ENCODE data around the gene MACROD2. TPM values are rescaled to one million over a fixed set of nuclear protein-coding genes. Genes with fewer than 3 reads are reported as not detected.

MACROD2 gene
- total RNA-seq, 1 experiment from 2014 or later: 3.7 TPM

- Histone ChIP-seq H3K9me2 (ENCODE audit: insufficient read depth) (no peaks in the 10 kb centered on the region), H3K27me3 (ENCODE audit: insufficient read depth, low read length) (no peaks in the 10 kb centered on the region), H2AFZ (ENCODE audit: low read depth, low read length, poor library complexity, severe bottlenecking) (no peak overlapping the region), H3K9ac (ENCODE audit: low read length) (no peak overlapping the region), H3K79me2 (ENCODE audit: insufficient read depth, low read length) (no peaks in the 10 kb centered on the region), H3K4me2 (ENCODE audit: low read length) (no peak overlapping the region), H3K4me3 (replicated peaks in 1 of 2; ENCODE audit: low read depth in 1 of 2, low read length in 2 of 2) (no peak overlapping the region), H3K27ac (ENCODE audit: low read depth, low read length) (no peak overlapping the region), H4K20me1 (ENCODE audit: insufficient read depth) (no peaks in the 10 kb centered on the region), H3K4me1 (ENCODE audit: control insufficient read depth in 1 of 2, insufficient read depth in 2 of 2, low read length in 2 of 2) (no peaks in the 10 kb centered on the region), H3K9me3 (ENCODE audit: control insufficient read depth in 1 of 2, insufficient read depth in 1 of 2, low read depth in 1 of 2, low read length in 2 of 2) (no peaks in the 10 kb centered on the region), H3K36me3 (ENCODE audit: control insufficient read depth in 1 of 2, insufficient read depth in 2 of 2, low read length in 2 of 2) (no peaks in the 10 kb centered on the region)
- intact Hi-C loops (cut with micrococcal nuclease): no loop called here
- no TSS peak for BruUV-seq (replicated peaks)
- no peak for TF ChIP-seq FOSL1 (IDR thresholded peaks at IDR 0.05; ENCODE audit: low read depth)
- TF ChIP-seq EZH2phosphoT487 (IDR thresholded peaks at IDR 0.05; ENCODE audit: borderline replicate concordance): no peak
- TF ChIP-seq REST (IDR thresholded peaks at IDR 0.05; ENCODE audit: low read depth): no peak
- no peak for TF ChIP-seq SIN3A (IDR thresholded peaks at IDR 0.05; ENCODE audit: low read depth)
- no peak for TF ChIP-seq SRF (IDR thresholded peaks at IDR 0.05; ENCODE audit: low read depth)
- no peak for TF ChIP-seq TCF7L2 (IDR thresholded peaks at IDR 0.05; ENCODE audit: borderline replicate concordance, extremely low read depth, insufficient read depth, insufficient read length)
- TF ChIP-seq ZBTB33 (IDR thresholded peaks at IDR 0.05; ENCODE audit: extremely low read depth, insufficient replicate concordance, low read length): no peak
- TF ChIP-seq CEBPB (IDR thresholded peaks at IDR 0.05; ENCODE audit: low read depth): no peak
- no peak for TF ChIP-seq EGR1 (IDR thresholded peaks at IDR 0.05; ENCODE audit: low read depth)
- TF ChIP-seq SP1 (IDR thresholded peaks at IDR 0.05; ENCODE audit: low read depth): no peak
- TF ChIP-seq ELF1 (IDR thresholded peaks at IDR 0.05; ENCODE audit: borderline replicate concordance, low read depth): no peak
- no peak for TF ChIP-seq ATF3 (IDR thresholded peaks at IDR 0.05)
- no peak for TF ChIP-seq CBX3 (IDR thresholded peaks at IDR 0.05; ENCODE audit: low read depth)
- TF ChIP-seq ZFX (IDR thresholded peaks at IDR 0.05): no peak
- TF ChIP-seq POLR2A (IDR thresholded peaks at IDR 0.05; ENCODE audit: borderline replicate concordance, extremely low read depth, insufficient read depth, insufficient read length): no peak
- TF ChIP-seq JUND (IDR thresholded peaks at IDR 0.05): no peak
- TF ChIP-seq POLR2AphosphoS5 (IDR thresholded peaks at IDR 0.05; ENCODE audit: low read depth, low read length): no peak
- ChIA-PET RAD21 (ENCODE audit: low non-redundant PET in 1 of 2, low total read pairs in 2 of 2, uncharacterized antibody in 2 of 2, unreplicated experiment in 2 of 2) (no interaction called here), POLR2A (no interaction called here), CTCF (no interaction called here)
- no peak for DNase-seq (ENCODE audit: low read depth, low spot score)
- ATAC-seq: no peak
Observed at GRCh38 chr20:14497004-14497403, 501.7 kb downstream of the MACROD2 start.

All from HCT116 (cell line).